HG03135 (cell line): ENCODE data around the gene MEIS2.

ENCODE experiments used
- ATAC-seq: cut with Tn5 transposase; IDR thresholded peaks from one replicate; pipeline ENCODE4 v1.9.1; 2021; ENCODE audit warnings: mild to moderate bottlenecking, moderate library complexity; ENCODE audit not compliant: unreplicated experiment

The MEIS2 gene

GRCh38 chr15:37100109-37100965 is at the start of gene MEIS2:
MEIS2 (minus strand) TSS chr15:37100549; CDS start chr15:37099466, 1,083 bp downstream.
- no peak for ATAC-seq

GRCh38 chr15:37149146-37149545 is 48.8 kb upstream of the MEIS2 start:
- ATAC-seq, result no peak

GRCh38 chr15:37148714-37149113 is 48.4 kb upstream of the MEIS2 start:
- ATAC-seq, result no peak

GRCh38 chr15:37143351-37143750 is 43.0 kb upstream of the MEIS2 start:
- ATAC-seq, result no peak

- ATAC-seq, result no peak
Measured at GRCh38 chr15:37142371-37142770, 42.0 kb upstream of the MEIS2 start.

- no peak for ATAC-seq
Measured at GRCh38 chr15:37140531-37141058, 40.2 kb upstream of the MEIS2 start.

- no peak for ATAC-seq
Measured at GRCh38 chr15:37138591-37139215, 38.4 kb upstream of the MEIS2 start.

- ATAC-seq, result no peak
Measured at GRCh38 chr15:37137221-37137620, 36.9 kb upstream of the MEIS2 start.

- no peak for ATAC-seq
Measured at GRCh38 chr15:37136666-37137065, 36.3 kb upstream of the MEIS2 start.

- ATAC-seq, result no peak
Measured at GRCh38 chr15:37135225-37135624, 34.9 kb upstream of the MEIS2 start.

GRCh38 chr15:37134699-37135131 is 34.4 kb upstream of the MEIS2 start:
- no peak for ATAC-seq

GRCh38 chr15:37134244-37134643 is 33.9 kb upstream of the MEIS2 start:
- ATAC-seq, result no peak

- ATAC-seq, result no peak
Measured at GRCh38 chr15:37133602-37134001, 33.3 kb upstream of the MEIS2 start.

GRCh38 chr15:37132826-37133417 is 32.6 kb upstream of the MEIS2 start:
- ATAC-seq, result no peak

GRCh38 chr15:37131621-37132020 is 31.3 kb upstream of the MEIS2 start:
- no peak for ATAC-seq

- ATAC-seq, result no peak
Measured at GRCh38 chr15:37130356-37130755, 30.0 kb upstream of the MEIS2 start.

- no peak for ATAC-seq
Measured at GRCh38 chr15:37125143-37125542, 24.8 kb upstream of the MEIS2 start.

- ATAC-seq, result no peak
Measured at GRCh38 chr15:37124331-37124730, 24.0 kb upstream of the MEIS2 start.

- ATAC-seq, result no peak
Measured at GRCh38 chr15:37122703-37123102, 22.4 kb upstream of the MEIS2 start.

- no peak for ATAC-seq
Measured at GRCh38 chr15:37121492-37121891, 21.1 kb upstream of the MEIS2 start.

- no peak for ATAC-seq
Measured at GRCh38 chr15:37117030-37117429, 16.7 kb upstream of the MEIS2 start.

- ATAC-seq, result no peak
Measured at GRCh38 chr15:37115538-37115937, 15.2 kb upstream of the MEIS2 start.
